Prostate gland (tissue), 2 donors: ENCODE results near the gene DOK6.

Experiments
- POLR2A ChIP-seq: fragments of 450-650 bp; IDR thresholded peaks from one replicate; pipeline ENCODE4 v1.6.1; 2016; ENCODE audit warnings: antibody characterized with exemption, mild to moderate bottlenecking
- POLR2AphosphoS5 ChIP-seq: sonication (generic); formaldehyde crosslinking; IDR thresholded peaks from one replicate; pipeline ENCODE4 v1.6.1; 2017; ENCODE audit warnings: antibody characterized with exemption
- TF ChIP-seq, protein P1 (sequence below), 4 experiments: fragments of 200-600 bp in 2 of 4; fragments of 450-650 bp in 2 of 4; sonication (generic) in 2 of 4; IDR thresholded peaks; 1 replicate in 3 of 4; 2 replicates in 1 of 4; pipeline ENCODE4 v1.5.1; 2016 to 2019; ENCODE audit warnings: antibody characterized with exemption in 4 of 4, mild to moderate bottlenecking in 2 of 4, moderate library complexity in 2 of 4

DNA sequence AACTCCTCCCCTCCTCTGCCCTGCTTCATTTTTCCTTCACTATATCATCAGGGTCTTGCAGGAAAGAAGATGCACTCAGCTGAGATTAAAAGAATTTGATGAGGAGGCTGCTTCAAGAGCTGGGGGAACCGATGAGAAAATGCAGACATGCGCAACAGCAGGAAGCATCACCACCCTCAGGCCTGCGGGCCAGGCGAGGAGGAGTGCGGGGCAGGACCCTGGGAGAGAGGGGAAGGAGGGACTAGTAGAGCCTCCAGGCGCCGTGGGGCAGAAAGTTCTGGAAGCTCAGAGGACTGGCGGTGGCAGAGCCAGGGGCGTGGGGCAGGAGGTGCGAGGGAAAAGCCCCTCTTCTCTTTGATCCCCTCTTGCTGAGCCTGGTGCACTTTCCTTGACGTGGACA is 438.8 kb downstream of the DOK6 start:
- TF ChIP-seq POLR2A (no peak), POLR2AphosphoS5 (no peak)
- TF ChIP-seq, protein P1, sequence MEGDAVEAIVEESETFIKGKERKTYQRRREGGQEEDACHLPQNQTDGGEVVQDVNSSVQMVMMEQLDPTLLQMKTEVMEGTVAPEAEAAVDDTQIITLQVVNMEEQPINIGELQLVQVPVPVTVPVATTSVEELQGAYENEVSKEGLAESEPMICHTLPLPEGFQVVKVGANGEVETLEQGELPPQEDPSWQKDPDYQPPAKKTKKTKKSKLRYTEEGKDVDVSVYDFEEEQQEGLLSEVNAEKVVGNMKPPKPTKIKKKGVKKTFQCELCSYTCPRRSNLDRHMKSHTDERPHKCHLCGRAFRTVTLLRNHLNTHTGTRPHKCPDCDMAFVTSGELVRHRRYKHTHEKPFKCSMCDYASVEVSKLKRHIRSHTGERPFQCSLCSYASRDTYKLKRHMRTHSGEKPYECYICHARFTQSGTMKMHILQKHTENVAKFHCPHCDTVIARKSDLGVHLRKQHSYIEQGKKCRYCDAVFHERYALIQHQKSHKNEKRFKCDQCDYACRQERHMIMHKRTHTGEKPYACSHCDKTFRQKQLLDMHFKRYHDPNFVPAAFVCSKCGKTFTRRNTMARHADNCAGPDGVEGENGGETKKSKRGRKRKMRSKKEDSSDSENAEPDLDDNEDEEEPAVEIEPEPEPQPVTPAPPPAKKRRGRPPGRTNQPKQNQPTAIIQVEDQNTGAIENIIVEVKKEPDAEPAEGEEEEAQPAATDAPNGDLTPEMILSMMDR (IDR thresholded peaks at IDR 0.05), result no peak
